Stimulated activated CD8-positive, alpha-beta memory T cell treated with anti-CD3 and anti-CD28 coated beads, Interleukin-12 subunit alpha, Interleukin-12 subunit beta, amount 100 ng/mL, for 4 hours (primary cell): ENCODE data around the gene IGFLR1.

Experiments used
- DNase-seq: peaks from one replicate; pipeline ENCODE4 v3.0.0-alpha.2; 2020; ENCODE audit warnings: low read depth

Gene IGFLR1

GRCh38 chr19:35755550-35756376 is 13.5 kb upstream of the IGFLR1 start:
- peak; percentile 42 for DNase-seq

DNA sequence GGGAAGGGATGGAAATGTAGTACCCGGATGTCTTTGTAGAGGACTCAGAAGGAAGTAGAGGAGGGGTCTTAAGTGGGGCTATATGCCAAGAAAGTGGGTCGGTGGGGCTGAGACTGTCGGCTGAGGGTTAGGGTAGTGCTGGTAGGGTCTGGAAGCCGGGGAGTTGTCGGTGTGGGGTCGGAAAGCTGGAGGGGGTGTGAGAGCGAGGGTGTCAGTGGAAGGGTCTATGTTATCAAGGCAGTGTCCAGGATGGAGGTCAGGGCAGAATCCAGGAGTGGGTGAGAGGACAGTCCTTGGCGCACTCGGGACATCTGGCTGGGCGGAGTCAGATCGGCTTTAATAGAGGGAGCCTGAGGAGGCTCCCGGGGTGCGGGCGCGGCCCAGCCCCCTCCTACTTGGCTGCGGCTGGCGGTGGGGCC is 12.9 kb upstream of the IGFLR1 start:
- no peak for DNase-seq

DNA sequence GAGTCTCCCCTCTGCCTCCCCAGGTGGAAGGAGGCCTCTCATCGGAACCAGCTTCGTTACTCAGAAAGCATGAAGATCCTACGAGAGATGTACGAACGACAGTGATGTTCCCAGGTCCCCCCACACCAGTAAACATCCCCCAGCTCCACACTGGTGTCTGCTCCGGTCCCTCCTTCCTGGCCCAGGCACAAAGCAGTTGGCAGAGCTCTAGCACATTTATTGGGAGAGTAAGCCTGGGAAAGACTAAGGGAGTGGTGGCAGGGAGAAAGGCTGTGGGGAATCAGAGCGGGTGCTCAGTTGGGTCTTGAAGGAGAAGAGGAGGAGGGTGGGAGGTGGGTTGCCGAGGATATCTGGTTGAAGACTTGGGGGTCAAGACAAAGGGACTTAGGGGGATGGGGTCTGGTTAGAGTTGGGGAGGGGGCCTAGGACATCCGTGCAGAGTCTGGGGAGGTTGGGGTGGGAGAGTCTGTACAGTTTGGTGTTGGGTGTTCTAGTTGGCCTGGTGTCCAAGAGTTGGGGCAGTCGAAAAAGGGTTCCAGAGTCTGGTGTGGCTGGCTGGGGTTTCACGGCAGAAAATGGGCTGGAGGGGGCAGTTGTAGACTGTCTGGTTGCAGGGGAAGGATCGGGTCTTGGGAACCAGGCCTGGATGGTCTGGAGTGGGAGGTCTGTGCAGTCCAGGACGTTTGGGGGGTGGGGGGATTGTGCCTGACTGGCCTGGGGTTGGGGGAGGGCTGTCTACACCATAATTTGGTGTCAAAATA is 12.3 kb upstream of the IGFLR1 start:
- no peak for DNase-seq

DNA sequence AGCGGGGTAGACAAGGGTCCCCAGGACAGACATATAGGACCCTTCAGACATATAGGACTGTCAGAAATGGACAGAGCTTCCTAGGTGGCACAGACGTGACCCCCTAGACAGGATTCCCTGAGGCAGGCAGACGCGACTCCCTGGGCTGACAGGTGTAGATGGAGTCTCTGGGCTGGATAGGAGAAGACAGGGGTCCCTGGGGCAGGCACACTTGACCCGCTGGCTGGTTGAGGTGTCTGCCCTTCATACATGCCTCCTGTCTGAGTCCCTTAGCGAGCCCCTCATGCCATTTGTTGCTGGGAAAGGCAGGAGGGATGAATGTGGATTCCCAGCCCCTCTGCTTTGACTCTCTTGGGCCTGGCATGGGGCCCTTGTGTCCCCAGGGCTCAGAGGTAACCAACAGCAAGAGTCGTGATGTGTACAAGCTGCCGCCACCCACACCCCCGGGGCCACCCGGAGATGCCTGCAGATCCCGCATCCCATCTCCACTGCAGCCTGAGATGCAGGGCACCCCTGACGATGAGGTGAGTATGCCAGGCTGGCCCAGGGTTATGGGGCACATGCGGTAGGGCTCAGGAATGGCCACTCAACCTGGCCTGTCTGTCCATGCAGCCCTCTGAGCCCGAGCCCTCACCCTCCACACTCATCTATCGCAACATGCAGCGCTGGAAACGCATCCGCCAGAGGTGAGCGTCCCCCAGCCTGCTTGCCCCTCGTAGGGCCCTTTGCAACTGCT is 11.6 kb upstream of the IGFLR1 start:
- no peak for DNase-seq

GRCh38 chr19:35752746-35753350 is 10.6 kb upstream of the IGFLR1 start:
- no peak for DNase-seq

- no peak for DNase-seq
Measured at GRCh38 chr19:35751839-35752745, 9.8 kb upstream of the IGFLR1 start.

DNA sequence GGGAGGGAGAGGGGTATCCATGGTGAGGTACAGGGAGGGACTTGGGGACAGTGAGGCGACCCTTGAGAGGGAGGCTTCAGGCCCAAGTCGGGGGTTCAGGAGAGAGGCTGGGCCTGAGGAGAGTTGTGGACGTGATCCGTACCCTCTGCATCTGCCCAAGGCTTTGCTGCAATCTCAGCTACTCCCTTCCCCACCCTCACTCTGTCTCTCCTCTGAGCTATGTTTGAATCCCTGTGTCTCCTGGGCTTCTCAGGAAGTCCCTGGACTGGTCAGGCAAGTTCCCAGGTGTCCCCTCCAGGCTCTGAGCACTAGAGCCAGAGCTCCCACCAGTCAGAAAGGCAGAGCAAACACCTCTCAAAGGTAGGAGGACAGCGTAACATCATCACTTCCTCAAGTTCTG is 7.9 kb upstream of the IGFLR1 start:
- DNase-seq = no peak

DNA sequence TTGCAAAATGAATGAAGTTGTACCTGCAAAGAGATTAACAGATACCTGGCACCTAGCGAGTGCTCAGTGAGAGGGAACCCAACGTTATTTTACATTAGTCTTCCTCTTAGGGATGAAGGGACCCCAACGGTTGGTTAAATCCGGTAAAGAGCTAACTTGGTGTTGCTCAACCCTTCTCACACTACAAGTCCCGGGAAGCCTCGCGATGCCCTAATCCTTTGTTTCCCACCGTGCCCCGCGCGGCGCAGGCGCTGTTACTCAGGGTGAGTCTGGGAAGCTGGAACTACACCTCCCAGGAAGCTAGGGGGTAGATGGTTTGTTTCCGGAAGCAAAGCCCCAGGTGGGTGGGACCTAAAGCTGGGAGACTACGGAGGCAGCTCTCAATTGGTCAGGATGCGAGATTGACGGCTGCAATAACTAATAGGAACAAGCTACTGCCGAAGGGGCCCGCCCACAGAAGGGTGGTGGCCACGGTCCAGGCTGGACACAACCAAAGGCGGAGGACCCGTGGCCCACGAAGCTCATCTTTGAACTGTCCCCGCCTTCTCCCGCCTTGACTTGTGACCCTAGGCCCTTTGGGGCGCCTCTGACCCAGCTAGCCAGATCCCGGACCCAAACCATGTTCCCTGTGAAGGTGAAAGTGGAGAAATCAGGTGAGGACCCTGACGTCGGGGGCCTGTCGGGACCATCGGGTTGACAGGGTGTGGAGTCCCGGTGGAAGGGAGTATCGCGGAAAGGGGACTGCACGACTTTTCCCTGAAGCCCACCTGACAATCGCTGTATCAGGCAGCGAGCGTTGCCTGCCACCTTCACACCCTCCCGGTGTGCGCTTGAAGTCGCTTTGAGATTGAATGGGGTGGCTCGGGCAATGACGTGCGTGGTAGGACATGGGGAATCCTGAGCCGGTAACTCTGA is 6.1 kb upstream of the IGFLR1 start, which contains the start of gene LIN37:
LIN37 (plus strand) TSS at position 471 of the 915 bp plus-strand sequence; CDS start at position 620, 149 bp downstream.
- peak; percentile 95 for DNase-seq

DNA sequence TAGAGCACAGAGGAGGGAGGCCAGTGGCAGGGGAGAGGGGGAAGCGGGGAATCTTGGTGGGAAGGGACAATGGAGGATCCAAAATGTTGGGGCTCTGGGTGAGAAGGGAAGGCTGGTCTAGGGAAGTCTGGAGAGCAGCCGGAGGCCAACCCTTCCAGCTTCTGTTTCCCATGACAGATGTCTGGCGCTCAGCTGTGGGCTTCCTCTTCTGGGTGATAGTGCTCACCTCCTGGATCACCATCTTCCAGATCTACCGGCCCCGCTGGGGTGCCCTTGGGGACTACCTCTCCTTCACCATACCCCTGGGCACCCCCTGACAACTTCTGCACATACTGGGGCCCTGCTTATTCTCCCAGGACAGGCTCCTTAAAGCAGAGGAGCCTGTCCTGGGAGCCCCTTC is 4.3 kb upstream of the IGFLR1 start:
- DNase-seq = no peak

DNA sequence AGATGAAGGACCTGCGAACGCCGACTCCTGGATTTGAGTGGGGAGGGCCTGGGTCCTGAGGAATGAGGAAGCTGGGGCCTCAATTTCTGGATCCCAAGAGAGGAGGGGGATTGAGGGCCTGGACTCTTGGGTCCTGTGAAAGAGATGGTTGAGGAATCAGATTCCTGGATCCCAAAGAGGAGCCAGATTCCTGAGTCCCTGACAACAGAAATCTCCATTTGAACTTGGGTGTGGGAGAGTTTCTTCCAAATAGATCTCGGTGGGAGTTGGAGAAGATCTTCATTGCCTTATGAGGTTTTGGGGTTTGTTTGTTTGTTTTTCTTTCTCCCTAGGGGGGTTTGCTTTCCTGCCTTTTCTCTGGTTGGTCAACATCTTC is 3.8 kb upstream of the IGFLR1 start:
- no peak for DNase-seq

- peak; percentile 96 for DNase-seq
Measured at GRCh38 chr19:35745328-35746086, 3.3 kb upstream of the IGFLR1 start, which contains the start of the genes PSENEN and U2AF1L4. PSENEN (plus strand) TSS chr19:35745651; CDS start chr19:35745931, 280 bp downstream. U2AF1L4 (minus strand) TSS chr19:35745418; CDS start chr19:35745391, 27 bp downstream.

- DNase-seq = peak; percentile 82
Measured at GRCh38 chr19:35744430-35745327, 2.4 kb upstream of the IGFLR1 start.

GRCh38 chr19:35743640-35744429 is 1.6 kb upstream of the IGFLR1 start:
- no peak for DNase-seq

DNA sequence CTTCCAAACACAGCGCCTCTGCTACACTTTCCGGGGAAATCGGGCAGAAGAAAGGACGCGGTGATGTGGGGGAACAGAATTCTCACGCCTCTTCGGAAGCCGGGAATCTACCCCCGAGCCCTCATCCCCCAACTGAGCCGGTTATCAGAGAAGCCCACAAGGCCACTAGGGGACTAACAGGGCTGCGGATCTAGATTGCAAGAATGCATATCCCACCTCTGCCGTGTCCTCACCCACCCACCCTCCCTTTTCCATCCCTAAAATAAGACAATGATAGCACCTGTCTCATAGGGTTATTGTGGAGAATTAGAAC is 1.1 kb downstream of the IGFLR1 start:
- DNase-seq = no peak

DNA sequence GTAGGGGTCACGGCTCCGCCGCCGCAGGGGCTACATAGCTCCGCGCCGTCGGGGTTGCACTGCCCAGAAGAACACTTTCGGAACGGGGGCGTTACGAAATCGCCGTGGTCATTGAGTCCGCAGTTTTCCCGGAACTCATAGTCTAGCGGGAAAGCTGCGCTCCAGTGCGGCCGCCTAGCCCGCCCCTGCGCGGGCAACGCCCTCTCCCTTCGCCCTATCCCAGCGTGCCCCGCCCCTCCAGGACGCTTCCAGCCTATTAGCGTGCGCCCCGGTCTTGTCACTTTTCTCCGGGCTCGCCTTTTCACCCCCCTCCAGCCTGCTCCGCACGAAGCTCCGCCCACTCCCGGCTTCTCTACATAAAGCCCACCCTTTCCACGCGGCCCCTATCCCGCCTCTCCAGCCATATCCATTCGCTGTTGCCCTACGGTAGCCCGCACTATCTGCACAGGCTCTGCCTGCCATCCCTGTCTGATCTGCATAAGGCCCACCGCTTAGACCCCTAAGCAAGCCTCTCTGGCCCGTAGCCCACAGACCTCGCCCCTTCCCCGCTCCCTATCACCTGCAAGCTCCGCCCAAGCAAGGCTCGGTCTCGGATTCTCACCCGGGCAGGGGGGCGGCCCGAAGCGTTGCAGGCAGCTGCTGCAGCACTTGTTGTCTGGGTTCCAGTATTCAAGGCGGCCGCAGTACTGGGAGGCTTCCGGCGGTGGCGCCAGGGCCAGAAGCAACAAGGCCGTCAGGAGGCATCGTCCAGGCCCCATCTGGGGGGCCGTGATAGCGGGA is 1.6 kb downstream of the IGFLR1 start:
- peak; percentile 90 for DNase-seq

DNA sequence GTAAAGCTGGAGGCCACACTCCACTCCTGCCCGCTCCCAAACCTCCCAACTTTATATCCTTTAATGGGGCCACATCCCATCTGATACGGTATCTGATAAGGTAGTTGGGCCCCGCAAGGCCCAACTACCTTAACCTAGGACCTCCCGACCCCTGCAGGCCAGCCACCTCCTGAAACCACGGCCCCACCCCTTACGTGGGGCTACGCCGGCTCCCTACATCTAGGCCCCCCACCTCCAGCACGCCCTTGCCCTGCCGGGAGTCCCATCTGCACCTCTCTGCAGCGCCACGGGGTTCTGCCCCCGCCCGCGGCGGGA is 2.2 kb downstream of the IGFLR1 start:
- DNase-seq = no peak
